GM23338 (cell line): ENCODE data around the gene ZSCAN5C. TPM values are rescaled to one million over a fixed set of nuclear protein-coding genes. Genes with fewer than 3 reads are reported as not detected.

ENCODE experiments used
- ATAC-seq: fragments of 200-7000 bp; cut with Tn5 transposase; 3 replicates; pipeline ENCODE4 v1.9.1; 2020
- DNase-seq: peaks from one replicate; pipeline ENCODE4 v3.0.0-alpha.2; 2015; ENCODE audit warnings: low spot score
- H2AFZ ChIP-seq: fragments of 200-600 bp; sonication (generic); 2 replicates; pipeline ENCODE4 v1.8.0; 2016; ENCODE audit warnings: antibody characterized with exemption, mild to moderate bottlenecking, moderate library complexity
- H3F3A ChIP-seq: fragments of 200-600 bp; sonication (generic); replicated peaks from 2 replicates; pipeline ENCODE4 v1.8.0; 2017; ENCODE audit warnings: antibody characterized with exemption, mixed run types, low read depth
- H3K27ac ChIP-seq: fragments of 200-600 bp; sonication (generic); 2 replicates; pipeline ENCODE4 v1.6.1; 2016; ENCODE audit warnings: low read depth
- H3K27me3 ChIP-seq: fragments of 200-600 bp; sonication (generic); 2 replicates; pipeline ENCODE4 v1.8.0; 2016; ENCODE audit warnings: mild to moderate bottlenecking, mixed run types, moderate library complexity; ENCODE audit not compliant: insufficient read depth
- H3K36me3 ChIP-seq: fragments of 200-600 bp; sonication (generic); 2 replicates; pipeline ENCODE4 v1.8.0; 2016; ENCODE audit warnings: mild to moderate bottlenecking; ENCODE audit not compliant: insufficient read depth
- H3K4me1 ChIP-seq: fragments of 200-600 bp; sonication (generic); 2 replicates; pipeline ENCODE4 v1.8.0; 2016; ENCODE audit warnings: mild to moderate bottlenecking, moderate library complexity; ENCODE audit not compliant: insufficient read depth
- H3K4me2 ChIP-seq: fragments of 200-600 bp; sonication (generic); 2 replicates; pipeline ENCODE4 v1.7.1; 2017; ENCODE audit warnings: mixed run types
- H3K4me3 ChIP-seq: fragments of 200-600 bp; sonication (generic); 2 replicates; pipeline ENCODE4 v1.6.1; 2016; ENCODE audit warnings: mixed run types
- H3K79me2 ChIP-seq: fragments of 200-600 bp; sonication (generic); replicated peaks from 2 replicates; pipeline ENCODE4 v1.8.0; 2017; ENCODE audit warnings: mild to moderate bottlenecking; ENCODE audit not compliant: insufficient read depth
- H3K9me2 ChIP-seq: fragments of 200-600 bp; sonication (generic); 2 replicates; pipeline ENCODE4 v1.8.0; 2017; ENCODE audit not compliant: insufficient read depth
- H4K20me1 ChIP-seq: fragments of 200-600 bp; sonication (generic); replicated peaks from 2 replicates; pipeline ENCODE4 v1.8.0; 2017; ENCODE audit warnings: mild to moderate bottlenecking; ENCODE audit not compliant: insufficient read depth
- H3K27ac Mint-ChIP-seq: 2 replicates; pipeline ENCODE4 v1.8.0; 2020; ENCODE audit warnings: inconsistent platforms, mild to moderate bottlenecking, moderate library complexity, mixed read lengths
- H3K27me3 Mint-ChIP-seq: 3 replicates; pipeline ENCODE4 v1.8.0; 2022; ENCODE audit warnings: low read depth, mild to moderate bottlenecking, moderate library complexity, mixed read lengths, inconsistent platforms; ENCODE audit not compliant: insufficient read depth, poor library complexity
- H3K36me3 Mint-ChIP-seq: 3 replicates; pipeline ENCODE4 v1.8.0; 2021; ENCODE audit warnings: low read depth, mild to moderate bottlenecking, inconsistent platforms, moderate library complexity, mixed read lengths
- H3K4me1 Mint-ChIP-seq: 3 replicates; pipeline ENCODE4 v1.8.0; 2020; ENCODE audit warnings: mild to moderate bottlenecking, inconsistent platforms, mixed read lengths
- H3K4me3 Mint-ChIP-seq: 3 replicates; pipeline ENCODE4 v1.8.0; 2021; ENCODE audit warnings: moderate library complexity, mild to moderate bottlenecking, inconsistent platforms, mixed read lengths
- H3K9me3 Mint-ChIP-seq: 3 replicates; pipeline ENCODE4 v1.8.0; 2020; ENCODE audit warnings: moderate library complexity, mild to moderate bottlenecking, inconsistent platforms, mixed read lengths
- CREB1 ChIP-seq: fragments of 250-450 bp; sonication (Bioruptor Pico); IDR thresholded peaks from 2 replicates; pipeline ENCODE4 v1.5.0; 2020; ENCODE audit warnings: low read depth, mild to moderate bottlenecking, moderate library complexity
- ETS1 ChIP-seq: IDR thresholded peaks from 2 replicates; pipeline ENCODE4 v1.6.1; 2016; ENCODE audit warnings: antibody characterized with exemption
- EZH2 ChIP-seq: fragments of 200-600 bp; sonication (generic); IDR thresholded peaks from one replicate; pipeline ENCODE4 v1.8.0; 2017; ENCODE audit warnings: antibody characterized with exemption, mild to moderate bottlenecking, low read depth; ENCODE audit not compliant: unreplicated experiment
- EZH2phosphoT487 ChIP-seq: fragments of 200-600 bp; sonication (generic); IDR thresholded peaks from one replicate; pipeline ENCODE4 v1.8.1; 2018; ENCODE audit warnings: antibody characterized with exemption; ENCODE audit not compliant: unreplicated experiment
- JUNB ChIP-seq: IDR thresholded peaks from one replicate; pipeline ENCODE4 v1.6.1; 2016; ENCODE audit warnings: antibody characterized with exemption; ENCODE audit not compliant: unreplicated experiment
- NANOG ChIP-seq: IDR thresholded peaks from 2 replicates; pipeline ENCODE4 v1.6.1; 2016; ENCODE audit warnings: antibody characterized with exemption, borderline replicate concordance
- POLR2AphosphoS5 ChIP-seq: IDR thresholded peaks from 2 replicates; pipeline ENCODE4 v1.6.1; 2016; ENCODE audit warnings: antibody characterized with exemption, low read depth
- STAT1 ChIP-seq: IDR thresholded peaks from one replicate; pipeline ENCODE4 v1.6.1; 2016; ENCODE audit warnings: antibody characterized with exemption; ENCODE audit not compliant: unreplicated experiment
- ZNF114 ChIP-seq: fragments of 250-450 bp; sonication (Bioruptor Pico); IDR thresholded peaks from 2 replicates; pipeline ENCODE4 v1.5.0; 2020; ENCODE audit warnings: mild to moderate bottlenecking, moderate library complexity
- ZNF331 ChIP-seq: fragments of 250-450 bp; sonication (Bioruptor Pico); IDR thresholded peaks from 2 replicates; pipeline ENCODE4 v1.5.0; 2020; ENCODE audit warnings: low read depth, mild to moderate bottlenecking, moderate library complexity
- ZNF462 ChIP-seq: fragments of 250-450 bp; sonication (Bioruptor Pico); IDR thresholded peaks from 2 replicates; pipeline ENCODE4 v1.5.0; 2020; ENCODE audit warnings: mild to moderate bottlenecking, moderate library complexity
- long read RNA-seq: library from polyadenylated mRNA; unstranded; transcript quantifications from one replicate; pipeline ENCODE4 v2.0.0, GENCODE V29; 2020; ENCODE audit not compliant: unreplicated experiment
- polyA plus RNA-seq: library from polyadenylated mRNA; unstranded; fragments of >200 nt; fragmentation: Nextera tagmentation; extraction: Ambion mirVana; gene quantifications from 2 replicates; pipeline ENCODE4 v1.2.1, GENCODE V29; 2016
- total RNA-seq: library from RNA; depleted of rRNA; stranded (reverse); fragments of >200 nt; shearing (Covaris generic); gene quantifications from 2 replicates; pipeline ENCODE4 v1.2.3, GENCODE V29; 2014; rRNA removed
- TF ChIP-seq, protein P1 (sequence below): IDR thresholded peaks from one replicate; pipeline ENCODE4 v1.6.1; 2018; ENCODE audit warnings: antibody characterized with exemption; ENCODE audit not compliant: unreplicated experiment
- TF ChIP-seq, protein P2 (sequence below), 2 experiments: fragments of 200-600 bp in 1 of 2; sonication (generic) in 1 of 2; conservative IDR thresholded peaks; 2 replicates each; pipeline versions ENCODE4 v1.5.1 to v1.6.1; 2016 to 2017; ENCODE audit warnings: antibody characterized with exemption in 2 of 2, low read depth in 2 of 2, mild to moderate bottlenecking in 2 of 2, moderate library complexity in 1 of 2

ZSCAN5C gene, protein sequence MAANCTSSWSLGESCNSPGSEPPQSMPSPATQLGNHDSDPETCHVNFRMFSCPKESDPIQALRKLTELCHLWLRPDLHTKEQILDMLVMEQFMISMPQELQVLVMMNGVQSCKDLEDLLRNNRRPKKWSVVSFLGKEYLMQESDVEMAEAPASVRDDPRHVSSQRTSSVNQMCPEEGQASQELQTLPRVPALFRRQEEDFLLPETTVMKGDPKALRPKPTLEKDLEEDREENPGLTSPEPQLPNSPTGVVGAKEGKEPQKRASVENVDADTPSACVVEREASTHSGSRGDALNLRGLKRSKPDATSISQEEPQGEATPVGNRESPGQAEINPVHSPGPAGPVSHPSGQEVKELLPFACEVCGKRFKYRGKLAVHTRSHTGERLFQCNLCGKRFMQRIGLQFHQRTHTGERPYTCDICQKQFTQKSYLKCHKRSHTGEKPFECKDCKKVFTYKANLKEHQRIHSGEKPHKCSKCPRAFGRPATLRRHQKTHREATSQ
- total RNA-seq (not detected in 2 replicates), polyA plus RNA-seq (not detected in 2 replicates)
- long read RNA-seq: 0 reads

DNA sequence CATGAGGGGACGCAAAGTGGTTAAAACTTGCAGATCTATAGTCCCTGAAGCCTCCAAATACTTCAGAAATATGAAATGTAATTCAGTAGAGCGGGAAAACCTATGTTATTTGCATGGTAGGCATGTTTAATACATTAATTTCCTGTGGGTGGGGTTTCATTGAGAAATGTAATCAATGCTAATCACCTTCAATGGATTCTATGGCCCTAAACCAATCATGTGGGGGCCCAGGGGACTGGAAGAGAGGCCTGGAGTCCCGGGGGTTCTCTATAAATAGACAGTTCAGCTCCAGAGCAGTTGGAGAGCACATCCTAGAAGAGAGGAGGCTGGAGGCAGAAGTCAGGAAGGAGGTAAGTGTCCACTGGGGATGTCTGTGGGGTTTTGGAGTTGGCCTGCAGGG, at the start of gene ZSCAN5C:
ZSCAN5C (plus strand) TSS at position 301 of the 400 bp plus-strand sequence. CDS start 3,641 bp downstream, outside the sequence.
- H3K79me2 ChIP-seq: no peaks in the 10 kb centered on the region
- TF ChIP-seq EZH2phosphoT487 (no peak), ZNF114 (CRISPR knock-in tag) (no peak), ETS1 (no peak), JUNB (no peak), EZH2 (no peak), CREB1 (CRISPR knock-in tag) (no peak), NANOG (no peak), ZNF331 (CRISPR knock-in tag) (no peak), ZNF462 (CRISPR knock-in tag) (no peak), STAT1 (no peak), POLR2AphosphoS5 (no peak)
- TF ChIP-seq, protein P1, sequence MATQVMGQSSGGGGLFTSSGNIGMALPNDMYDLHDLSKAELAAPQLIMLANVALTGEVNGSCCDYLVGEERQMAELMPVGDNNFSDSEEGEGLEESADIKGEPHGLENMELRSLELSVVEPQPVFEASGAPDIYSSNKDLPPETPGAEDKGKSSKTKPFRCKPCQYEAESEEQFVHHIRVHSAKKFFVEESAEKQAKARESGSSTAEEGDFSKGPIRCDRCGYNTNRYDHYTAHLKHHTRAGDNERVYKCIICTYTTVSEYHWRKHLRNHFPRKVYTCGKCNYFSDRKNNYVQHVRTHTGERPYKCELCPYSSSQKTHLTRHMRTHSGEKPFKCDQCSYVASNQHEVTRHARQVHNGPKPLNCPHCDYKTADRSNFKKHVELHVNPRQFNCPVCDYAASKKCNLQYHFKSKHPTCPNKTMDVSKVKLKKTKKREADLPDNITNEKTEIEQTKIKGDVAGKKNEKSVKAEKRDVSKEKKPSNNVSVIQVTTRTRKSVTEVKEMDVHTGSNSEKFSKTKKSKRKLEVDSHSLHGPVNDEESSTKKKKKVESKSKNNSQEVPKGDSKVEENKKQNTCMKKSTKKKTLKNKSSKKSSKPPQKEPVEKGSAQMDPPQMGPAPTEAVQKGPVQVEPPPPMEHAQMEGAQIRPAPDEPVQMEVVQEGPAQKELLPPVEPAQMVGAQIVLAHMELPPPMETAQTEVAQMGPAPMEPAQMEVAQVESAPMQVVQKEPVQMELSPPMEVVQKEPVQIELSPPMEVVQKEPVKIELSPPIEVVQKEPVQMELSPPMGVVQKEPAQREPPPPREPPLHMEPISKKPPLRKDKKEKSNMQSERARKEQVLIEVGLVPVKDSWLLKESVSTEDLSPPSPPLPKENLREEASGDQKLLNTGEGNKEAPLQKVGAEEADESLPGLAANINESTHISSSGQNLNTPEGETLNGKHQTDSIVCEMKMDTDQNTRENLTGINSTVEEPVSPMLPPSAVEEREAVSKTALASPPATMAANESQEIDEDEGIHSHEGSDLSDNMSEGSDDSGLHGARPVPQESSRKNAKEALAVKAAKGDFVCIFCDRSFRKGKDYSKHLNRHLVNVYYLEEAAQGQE: no peak
- TF ChIP-seq, protein P2, sequence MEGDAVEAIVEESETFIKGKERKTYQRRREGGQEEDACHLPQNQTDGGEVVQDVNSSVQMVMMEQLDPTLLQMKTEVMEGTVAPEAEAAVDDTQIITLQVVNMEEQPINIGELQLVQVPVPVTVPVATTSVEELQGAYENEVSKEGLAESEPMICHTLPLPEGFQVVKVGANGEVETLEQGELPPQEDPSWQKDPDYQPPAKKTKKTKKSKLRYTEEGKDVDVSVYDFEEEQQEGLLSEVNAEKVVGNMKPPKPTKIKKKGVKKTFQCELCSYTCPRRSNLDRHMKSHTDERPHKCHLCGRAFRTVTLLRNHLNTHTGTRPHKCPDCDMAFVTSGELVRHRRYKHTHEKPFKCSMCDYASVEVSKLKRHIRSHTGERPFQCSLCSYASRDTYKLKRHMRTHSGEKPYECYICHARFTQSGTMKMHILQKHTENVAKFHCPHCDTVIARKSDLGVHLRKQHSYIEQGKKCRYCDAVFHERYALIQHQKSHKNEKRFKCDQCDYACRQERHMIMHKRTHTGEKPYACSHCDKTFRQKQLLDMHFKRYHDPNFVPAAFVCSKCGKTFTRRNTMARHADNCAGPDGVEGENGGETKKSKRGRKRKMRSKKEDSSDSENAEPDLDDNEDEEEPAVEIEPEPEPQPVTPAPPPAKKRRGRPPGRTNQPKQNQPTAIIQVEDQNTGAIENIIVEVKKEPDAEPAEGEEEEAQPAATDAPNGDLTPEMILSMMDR (conservative IDR thresholded peaks at IDR 0.05; ENCODE audit: low read depth in 2 of 2): no peak
- no peak within 1 kb of the TSS for H2AFZ ChIP-seq
- no peaks in the 10 kb centered on the region for H3K36me3 Mint-ChIP-seq
- peaks cover 10% of the 10 kb centered on the region; the same call in 2 of the 3 replicates for H3K4me1 Mint-ChIP-seq
- H3K4me2 ChIP-seq: no peak within 1 kb of the TSS
- no peaks in the 10 kb centered on the region for H3K9me3 Mint-ChIP-seq
- ATAC-seq (no peak), DNase-seq (no peak)
- no peak within 1 kb of the TSS for H3K4me3 Mint-ChIP-seq
- H4K20me1 ChIP-seq: no peaks in the 10 kb centered on the region
- no peak within 1 kb of the TSS for H3K27ac Mint-ChIP-seq
- no peaks in the 10 kb centered on the region for H3F3A ChIP-seq
- H3K9me2 ChIP-seq: no peaks in the 10 kb centered on the region
- no peaks in the 10 kb centered on the region for H3K36me3 ChIP-seq
- H3K4me3 ChIP-seq: no peak within 1 kb of the TSS
- H3K4me1 ChIP-seq: no peaks in the 10 kb centered on the region
- H3K27me3 Mint-ChIP-seq: peaks cover 3% of the 10 kb centered on the region
- H3K27ac ChIP-seq: no peak within 1 kb of the TSS
- H3K27me3 ChIP-seq: no peaks in the 10 kb centered on the region
